Stimulated activated CD4-positive, alpha-beta T cell treated with anti-CD3 and anti-CD28 coated beads, Interleukin-1b, Interleukin-23, amount 100 ng/mL, for 4 hours (primary cell): ENCODE results near the gene GANC.
"Not testable (repeated sequence)": the region's sequence is repeated elsewhere in the genome, so short reads cannot be mapped to it uniquely, and the experiment has no call there.

Experiments
- DNase-seq, 2 donors: peaks; one replicate each; pipeline ENCODE4 v3.0.0-alpha.2; 2020; ENCODE audit warnings: low read depth in 2 of 2

GANC gene, protein sequence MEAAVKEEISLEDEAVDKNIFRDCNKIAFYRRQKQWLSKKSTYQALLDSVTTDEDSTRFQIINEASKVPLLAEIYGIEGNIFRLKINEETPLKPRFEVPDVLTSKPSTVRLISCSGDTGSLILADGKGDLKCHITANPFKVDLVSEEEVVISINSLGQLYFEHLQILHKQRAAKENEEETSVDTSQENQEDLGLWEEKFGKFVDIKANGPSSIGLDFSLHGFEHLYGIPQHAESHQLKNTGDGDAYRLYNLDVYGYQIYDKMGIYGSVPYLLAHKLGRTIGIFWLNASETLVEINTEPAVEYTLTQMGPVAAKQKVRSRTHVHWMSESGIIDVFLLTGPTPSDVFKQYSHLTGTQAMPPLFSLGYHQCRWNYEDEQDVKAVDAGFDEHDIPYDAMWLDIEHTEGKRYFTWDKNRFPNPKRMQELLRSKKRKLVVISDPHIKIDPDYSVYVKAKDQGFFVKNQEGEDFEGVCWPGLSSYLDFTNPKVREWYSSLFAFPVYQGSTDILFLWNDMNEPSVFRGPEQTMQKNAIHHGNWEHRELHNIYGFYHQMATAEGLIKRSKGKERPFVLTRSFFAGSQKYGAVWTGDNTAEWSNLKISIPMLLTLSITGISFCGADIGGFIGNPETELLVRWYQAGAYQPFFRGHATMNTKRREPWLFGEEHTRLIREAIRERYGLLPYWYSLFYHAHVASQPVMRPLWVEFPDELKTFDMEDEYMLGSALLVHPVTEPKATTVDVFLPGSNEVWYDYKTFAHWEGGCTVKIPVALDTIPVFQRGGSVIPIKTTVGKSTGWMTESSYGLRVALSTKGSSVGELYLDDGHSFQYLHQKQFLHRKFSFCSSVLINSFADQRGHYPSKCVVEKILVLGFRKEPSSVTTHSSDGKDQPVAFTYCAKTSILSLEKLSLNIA (N-terminal part only)

DNA sequence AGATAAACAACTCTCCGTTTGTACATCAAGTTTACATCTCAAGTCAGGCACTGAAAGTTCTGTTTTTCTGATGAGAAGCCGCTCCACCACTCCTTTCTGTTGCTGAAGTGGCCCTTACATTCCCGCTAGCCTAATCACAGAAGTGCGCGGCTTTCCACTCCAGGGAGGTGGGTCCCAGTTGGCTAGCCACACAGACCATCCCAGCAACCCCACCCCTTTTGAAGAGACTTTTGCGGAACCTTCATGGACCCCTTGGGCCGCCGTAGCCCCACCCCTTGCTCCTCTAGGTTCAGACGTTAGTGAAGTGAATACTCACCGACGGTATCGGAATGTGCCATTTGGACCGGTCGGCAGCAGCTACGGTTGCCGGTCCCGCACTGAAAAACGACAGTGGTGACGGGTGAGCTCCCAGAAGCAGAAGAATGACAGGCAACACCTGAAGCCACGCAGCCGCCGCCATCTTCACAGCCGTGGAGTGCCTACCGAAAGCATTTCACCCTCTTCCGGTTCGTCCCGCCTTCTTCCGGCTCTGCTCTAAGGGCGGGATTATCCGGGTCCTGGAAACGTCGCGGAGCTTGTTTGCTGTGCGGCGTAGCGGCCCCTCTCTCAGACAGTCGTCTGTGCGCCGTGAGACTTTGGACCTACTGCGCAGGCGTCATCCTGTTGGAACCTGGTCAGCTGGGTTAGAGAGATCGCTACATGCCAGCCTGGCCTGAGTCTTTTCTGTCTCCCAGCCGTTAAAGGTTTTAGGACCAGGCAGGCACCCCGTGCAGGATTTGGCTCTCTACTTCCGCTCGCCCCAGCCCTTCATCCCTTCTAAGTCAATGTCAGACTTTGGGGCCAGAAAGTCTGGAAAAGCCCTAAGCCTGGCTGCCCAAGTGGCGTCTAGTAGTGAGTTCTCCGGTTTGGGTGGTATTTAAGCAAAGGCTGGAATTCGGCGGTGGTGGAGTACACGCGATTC is at the start of gene GANC, which contains the start of gene TMEM87A:
TSS of gene GANC (plus strand) at position 263 of the 961 bp plus-strand sequence. CDS start 1,281 bp downstream, outside the sequence.
TSS of gene TMEM87A (minus strand) at position 495 of the 961 bp plus-strand sequence. CDS start at position 460, 35 bp downstream.
- peak; percentile 84 to 90 for DNase-seq

DNA sequence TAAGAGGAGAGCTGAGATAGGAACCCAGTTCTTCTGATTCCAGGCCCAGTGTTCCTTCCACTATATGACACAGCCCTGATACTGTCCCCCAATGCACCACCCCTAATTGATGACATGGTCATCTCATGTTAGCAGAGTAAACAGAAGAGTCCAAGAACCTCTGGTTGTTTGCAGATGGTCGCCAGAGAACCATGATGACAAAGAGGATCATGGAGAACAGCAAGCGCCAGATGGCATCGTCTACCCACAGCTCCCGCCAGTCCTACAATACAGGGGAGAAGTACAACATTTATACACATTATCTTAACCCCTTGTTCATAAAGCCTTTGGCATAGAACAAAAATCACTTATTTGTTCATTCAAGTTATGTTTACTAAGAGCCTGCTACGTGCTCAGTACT is 46.4 kb upstream of the GANC start:
- DNase-seq, result no peak

DNA sequence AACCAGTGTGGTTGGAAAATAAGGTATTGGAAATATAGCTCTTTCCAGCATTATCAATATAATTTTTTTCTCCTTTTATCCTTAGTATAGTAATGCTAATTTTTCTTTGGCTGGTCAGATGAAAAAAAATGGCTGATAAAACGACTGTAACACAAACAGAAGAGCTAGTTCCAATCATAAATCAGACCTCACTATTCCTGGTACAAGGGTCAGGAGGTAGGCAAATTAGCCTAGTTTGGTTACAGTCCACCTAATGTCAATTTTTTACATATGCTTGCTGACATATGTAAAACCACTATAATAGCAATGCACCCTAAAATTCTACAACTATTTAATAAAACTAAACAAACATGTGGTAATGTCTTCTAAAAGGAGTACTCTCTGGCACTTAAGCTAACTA is 45.0 kb upstream of the GANC start:
- DNase-seq, result no peak

GRCh38 chr15:42228981-42229380 is 44.0 kb upstream of the GANC start:
- not testable (repeated sequence) for DNase-seq

DNA sequence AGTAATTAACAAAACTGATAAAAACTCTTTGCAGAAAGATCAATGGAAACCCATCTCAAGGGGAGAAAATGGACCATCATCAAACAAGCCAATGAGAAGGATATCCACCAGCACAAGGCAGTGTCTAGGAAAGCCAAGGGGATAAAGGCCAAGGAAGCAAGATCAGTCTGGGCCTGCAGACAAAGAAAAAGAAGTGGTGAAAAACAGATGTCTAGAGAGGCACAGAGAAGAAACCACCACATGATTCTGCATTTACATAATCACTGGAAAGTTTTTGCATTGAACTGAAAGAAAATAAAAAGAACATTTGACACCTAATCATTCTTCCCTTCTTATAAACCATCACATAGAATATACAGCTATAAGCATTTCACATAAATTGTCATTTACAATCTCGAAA is 41.9 kb upstream of the GANC start:
- DNase-seq, result no peak

DNA sequence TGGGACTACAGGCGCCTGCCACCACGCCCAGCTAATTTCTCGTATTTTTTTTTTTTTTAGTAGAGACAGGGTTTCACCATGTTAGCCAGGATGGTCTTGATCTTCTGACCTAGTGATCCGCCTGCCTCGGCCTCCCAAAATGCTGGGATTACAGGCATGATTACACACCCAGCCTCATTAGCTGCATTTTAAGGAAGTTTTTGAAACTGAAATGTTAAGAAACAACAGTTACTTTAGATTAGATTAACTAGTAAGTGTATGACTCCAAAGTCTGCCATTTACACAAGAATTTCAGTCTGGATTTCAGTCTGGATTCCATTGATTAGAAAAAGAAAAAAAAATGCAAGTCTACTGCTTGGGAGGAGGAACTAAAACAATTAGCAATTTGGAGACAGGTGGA is 40.4 kb upstream of the GANC start:
- DNase-seq, result no peak

DNA sequence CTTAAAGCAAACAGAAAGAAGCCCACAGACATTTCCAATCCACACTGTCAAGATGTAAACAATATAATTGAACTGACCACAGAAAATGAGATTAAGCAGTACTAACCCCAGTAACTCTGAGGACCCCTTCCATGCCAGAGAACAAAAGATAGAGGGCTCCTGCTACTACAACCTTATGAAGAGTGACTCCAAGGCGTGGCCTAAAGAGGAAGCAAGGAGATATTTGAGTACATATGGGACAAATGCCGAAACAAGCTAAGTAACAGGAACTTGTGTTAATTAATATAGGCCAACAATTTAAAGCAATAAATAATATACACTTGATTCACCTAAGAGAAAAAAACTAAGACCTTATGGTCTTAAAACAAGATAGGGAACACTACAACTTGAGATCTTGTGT is 39.9 kb upstream of the GANC start:
- no peak for DNase-seq

DNA sequence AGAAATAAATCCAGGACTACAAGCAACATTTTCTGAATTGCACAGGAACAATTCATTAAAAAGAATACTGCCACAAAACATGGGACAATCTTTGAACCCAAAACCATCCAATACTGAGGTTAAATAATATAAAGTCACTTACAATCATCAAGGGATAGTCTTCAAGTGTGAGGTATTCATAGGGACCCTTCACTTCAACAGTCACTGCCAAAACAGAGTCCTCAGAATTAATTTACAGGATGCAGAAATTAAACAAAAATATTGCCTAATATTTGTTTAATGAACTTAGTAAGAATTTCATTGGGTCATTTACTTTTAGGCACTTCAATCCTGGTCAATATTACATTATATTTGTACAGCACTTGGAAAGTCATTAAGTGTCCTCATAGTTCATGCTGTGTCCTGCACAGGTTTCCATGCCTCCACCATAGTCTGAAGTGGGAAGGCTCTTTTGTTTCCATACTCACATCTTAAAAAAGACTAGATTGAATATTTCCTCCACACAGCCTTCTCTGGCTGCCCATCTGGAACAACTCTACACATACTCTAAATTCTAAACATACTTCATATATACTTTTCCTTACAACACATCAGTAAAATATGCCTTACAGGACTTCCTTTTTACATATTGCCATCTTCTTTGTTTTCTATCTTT is 33.3 kb upstream of the GANC start:
- no peak for DNase-seq

DNA sequence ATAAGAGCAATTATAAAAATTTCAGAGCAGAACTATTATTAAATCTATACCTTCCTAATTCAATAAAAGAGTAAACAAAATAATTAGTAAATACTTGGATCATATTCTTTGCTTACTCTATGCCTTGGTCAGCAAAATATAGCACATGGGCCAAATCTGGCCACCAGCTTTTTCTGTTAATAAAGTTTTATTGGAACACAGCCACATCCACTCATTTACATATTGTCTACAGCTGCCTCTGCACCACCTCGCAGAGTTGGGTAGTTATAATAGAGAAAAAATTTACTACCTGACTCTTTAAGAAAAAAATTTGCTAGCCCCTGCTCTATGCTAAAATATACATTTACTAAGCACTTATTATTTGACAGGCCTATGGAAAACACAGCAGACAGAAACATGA is 32.2 kb upstream of the GANC start:
- DNase-seq, result no peak

DNA sequence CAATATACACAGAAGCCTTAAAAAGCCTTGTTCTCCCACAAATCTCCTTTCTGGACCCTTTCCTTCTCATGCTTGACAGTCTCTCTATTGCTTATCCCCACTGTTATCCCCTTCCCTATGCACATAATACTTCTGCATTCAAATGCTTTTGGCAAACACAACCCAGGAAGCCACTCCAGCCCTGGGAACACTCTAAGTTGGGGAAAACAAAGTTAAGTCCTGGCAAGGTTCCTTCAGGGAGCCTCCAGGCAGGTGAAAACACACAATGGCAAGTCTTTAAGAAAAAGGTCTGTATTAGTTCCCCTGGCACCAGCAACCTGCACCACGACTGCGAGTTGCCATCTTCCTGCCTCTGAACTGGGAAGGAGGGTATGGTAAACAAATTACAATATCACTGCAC is 19.7 kb upstream of the GANC start:
- no peak for DNase-seq

DNA sequence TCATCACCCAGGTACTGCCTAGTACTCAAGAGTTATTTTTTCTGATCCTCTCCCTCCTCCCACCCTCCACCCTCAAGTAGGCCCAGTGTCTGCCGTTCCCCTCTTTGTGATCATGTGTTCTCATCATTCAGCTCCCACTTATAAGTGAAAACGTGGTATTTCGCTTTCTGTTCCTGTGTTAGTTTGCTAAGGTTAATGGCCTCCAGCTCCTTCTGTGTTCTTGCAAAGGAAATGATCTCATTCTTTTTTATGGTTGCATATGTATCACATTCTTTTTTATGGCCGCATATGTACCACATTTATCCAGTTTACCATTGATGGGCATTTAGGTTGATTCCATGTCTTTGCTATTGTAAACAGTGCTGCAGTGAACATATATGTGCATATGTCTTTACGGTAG is 8.2 kb upstream of the GANC start:
- no peak for DNase-seq

DNA sequence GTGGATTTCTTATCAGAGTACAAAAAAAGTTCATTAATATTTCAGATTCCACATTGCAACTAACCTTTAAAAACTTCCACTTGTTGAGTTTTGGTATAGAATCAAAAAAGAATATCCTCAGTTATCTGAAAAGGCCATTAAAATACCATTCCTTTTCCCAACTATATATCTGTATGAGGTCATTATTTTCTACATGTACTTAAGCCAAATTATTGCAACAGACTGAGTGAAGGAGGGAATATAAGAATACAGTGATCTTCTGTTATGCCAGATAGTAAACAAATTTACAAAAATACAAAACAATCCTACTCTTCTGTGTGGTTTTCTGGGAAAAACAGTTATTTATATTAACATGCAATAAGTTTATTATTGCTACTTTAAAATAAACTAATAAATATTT is 5.7 kb upstream of the GANC start:
- no peak for DNase-seq

- DNase-seq, result no peak
Observed at GRCh38 chr15:42270551-42270950, 2.5 kb upstream of the GANC start.

DNA sequence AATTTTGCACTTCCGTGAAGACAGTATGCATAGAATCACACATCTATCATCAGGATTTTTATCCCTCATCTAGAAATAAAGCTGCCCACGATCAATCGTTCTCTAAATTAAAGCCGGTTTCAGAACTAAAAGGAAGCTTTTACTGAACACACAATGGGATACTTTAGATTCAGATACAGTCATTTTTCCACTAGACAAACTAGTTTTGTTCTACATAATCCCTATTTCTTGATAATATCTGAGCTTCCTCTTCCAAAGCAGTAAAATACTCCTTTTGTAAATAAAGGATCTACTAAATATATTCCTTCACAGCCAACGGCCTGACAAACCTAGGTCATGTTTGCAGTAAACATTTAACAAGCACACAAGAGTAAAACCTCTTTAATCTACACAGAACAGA is 2.0 kb upstream of the GANC start:
- no peak for DNase-seq

DNA sequence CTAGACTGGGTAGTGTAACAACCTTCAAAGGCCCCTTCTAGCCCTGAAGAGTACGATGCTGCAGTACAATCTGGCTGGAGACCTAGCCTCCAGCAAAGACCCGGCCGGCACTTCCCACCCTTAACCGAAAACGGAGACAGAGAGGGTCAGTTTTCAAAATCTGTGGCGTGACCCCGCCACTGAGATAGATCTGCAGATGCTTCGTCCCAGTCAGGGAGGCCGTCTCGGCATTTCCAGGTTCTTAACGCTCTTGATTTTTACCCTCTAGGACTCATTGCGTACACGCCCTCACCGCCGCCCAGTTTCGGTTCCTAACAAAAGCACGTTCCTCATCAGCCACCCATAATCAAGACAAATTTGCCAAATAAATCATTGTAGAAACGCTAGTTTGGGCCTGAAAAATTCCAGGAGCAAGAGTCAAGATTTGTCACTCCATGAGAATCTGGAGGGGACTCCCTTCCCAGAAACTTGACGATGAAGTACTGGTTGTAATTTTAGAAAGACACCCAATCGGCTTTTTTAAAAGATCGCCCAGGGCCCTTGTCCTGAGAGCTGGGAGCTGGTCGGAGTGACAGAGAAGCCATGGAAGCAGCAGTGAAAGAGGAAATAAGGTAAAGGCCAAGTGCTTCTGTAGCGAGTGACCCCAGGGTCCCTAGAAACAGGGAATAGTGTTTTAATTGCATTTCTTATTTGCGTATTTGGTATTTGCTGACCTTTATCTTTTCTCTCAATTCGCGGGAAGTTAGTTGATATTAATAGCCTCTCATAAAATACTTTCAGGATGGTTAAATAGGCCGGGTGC is 1.1 kb downstream of the GANC start:
- DNase-seq, result peak; percentile 52 to 54

GRCh38 chr15:42274702-42274989 is 1.6 kb downstream of the GANC start:
- no peak for DNase-seq

DNA sequence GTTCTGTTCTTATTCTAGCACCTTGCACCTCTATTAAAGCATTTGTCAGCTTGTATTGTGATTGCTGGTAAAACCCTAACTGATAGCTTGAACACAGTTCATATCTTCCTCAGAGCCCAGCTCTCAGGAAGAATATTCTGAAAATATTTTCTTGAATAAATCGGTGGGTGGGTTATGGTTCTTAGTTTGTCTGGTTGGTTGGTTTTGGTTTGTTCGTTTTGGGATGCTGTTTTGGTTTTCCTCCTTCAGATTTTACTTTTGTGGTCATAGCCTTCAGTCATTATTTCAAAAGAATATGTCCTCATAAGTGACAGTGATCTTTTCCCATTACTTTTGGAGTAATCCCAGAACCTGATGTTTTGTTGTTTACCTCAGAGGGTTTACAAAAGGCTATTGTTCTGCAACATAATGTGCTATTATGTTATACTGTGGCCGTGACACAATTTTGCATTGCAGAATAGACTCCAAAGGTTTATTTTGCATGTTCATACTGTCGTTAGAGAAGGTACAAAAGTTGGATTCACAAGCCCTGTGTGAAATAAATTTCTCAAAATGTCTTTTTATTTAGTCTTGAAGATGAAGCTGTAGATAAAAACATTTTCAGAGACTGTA is 2.9 kb downstream of the GANC start:
- DNase-seq, result no peak

DNA sequence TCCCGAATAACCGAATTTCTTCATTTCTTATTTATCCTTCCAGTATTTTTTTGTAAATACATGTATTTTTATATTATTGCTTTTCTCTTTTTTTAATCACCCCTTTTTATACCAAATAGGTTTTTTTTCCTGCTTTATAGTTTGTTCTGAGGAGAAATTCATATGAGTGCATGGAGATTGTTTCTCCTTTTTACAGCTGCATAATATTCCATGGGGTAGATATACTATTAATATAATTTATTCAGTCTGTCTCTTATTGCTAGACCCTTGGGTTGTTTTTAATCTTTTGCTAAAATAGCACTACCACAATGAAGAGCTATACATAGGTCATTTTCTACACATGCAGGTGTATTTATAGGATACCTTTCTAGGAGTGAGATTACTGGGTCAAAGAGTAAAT is 3.8 kb downstream of the GANC start:
- DNase-seq, result no peak

DNA sequence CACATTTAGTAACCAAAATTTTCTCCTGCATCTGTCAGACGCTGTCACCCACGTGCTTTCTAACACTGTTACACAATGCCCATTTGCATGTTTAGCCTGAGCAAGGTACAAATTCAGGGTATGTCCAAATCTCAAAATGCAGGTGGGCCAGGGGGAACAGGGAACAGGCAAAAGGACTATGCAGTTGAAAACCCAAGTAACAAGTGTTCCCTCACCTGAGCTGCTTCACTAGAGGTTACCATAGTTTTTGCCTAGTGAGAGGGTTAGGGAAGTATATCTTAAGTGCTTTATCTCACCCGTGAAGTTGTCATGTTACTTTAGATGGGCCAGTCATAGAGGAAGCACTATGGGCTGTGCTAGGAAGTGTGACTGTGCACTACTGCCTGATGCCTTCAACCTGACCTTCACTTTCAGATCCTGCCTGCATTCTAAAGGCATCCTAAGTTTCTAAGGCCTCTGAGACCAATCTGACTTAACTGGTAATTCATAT is 6.3 kb downstream of the GANC start:
- DNase-seq, result no peak

GRCh38 chr15:42282344-42282743 is 9.3 kb downstream of the GANC start:
- no peak for DNase-seq
